ENCODE results near the gene STK32B.
"Not testable (repeated sequence)": the region's sequence is repeated elsewhere in the genome, so short reads cannot be mapped to it uniquely, and the experiment has no call there.

STK32B gene

GRCh38 chr4:5051278-5052203 is at the start of gene STK32B:
TSS of gene STK32B (plus strand) at chr4:5051480.
- DNase-seq (ENCODE audit: low read depth), result no peak

GRCh38 chr4:5001641-5002040 is 49.6 kb upstream of the STK32B start:
- not testable (repeated sequence) for DNase-seq (ENCODE audit: low read depth)

GRCh38 chr4:5003372-5003857 is 47.9 kb upstream of the STK32B start:
- DNase-seq (ENCODE audit: low read depth), result no peak

- no peak for DNase-seq (ENCODE audit: low read depth)
These were observed 47.4 kb upstream of the STK32B start for GRCh38 chr4:5003918-5004317.

- no peak for DNase-seq (ENCODE audit: low read depth)
These were observed 46.8 kb upstream of the STK32B start for GRCh38 chr4:5004496-5004895.

GRCh38 chr4:5006932-5007331 is 44.3 kb upstream of the STK32B start:
- DNase-seq (ENCODE audit: low read depth), result not testable (repeated sequence)

GRCh38 chr4:5009796-5010195 is 41.5 kb upstream of the STK32B start:
- no peak for DNase-seq (ENCODE audit: low read depth)

GRCh38 chr4:5010984-5011383 is 40.3 kb upstream of the STK32B start:
- DNase-seq (ENCODE audit: low read depth), result no peak

- no peak for DNase-seq (ENCODE audit: low read depth)
These were observed 38.9 kb upstream of the STK32B start for GRCh38 chr4:5012244-5012898.

- no peak for DNase-seq (ENCODE audit: low read depth)
These were observed 38.3 kb upstream of the STK32B start for GRCh38 chr4:5012958-5013357.

GRCh38 chr4:5014007-5014682 is 37.1 kb upstream of the STK32B start:
- DNase-seq (ENCODE audit: low read depth), result no peak

- DNase-seq (ENCODE audit: low read depth), result no peak
These were observed 33.2 kb upstream of the STK32B start for GRCh38 chr4:5018096-5018495.

GRCh38 chr4:5018603-5019002 is 32.7 kb upstream of the STK32B start:
- DNase-seq (ENCODE audit: low read depth), result no peak

- no peak for DNase-seq (ENCODE audit: low read depth)
These were observed 32.0 kb upstream of the STK32B start, which contains the start of gene CYTL1 for GRCh38 chr4:5019274-5019673. TSS of gene CYTL1 (minus strand) at chr4:5019458. CDS start at chr4:5019445, 13 bp downstream.

- DNase-seq (ENCODE audit: low read depth), result no peak
These were observed 31.5 kb upstream of the STK32B start for GRCh38 chr4:5019796-5020195.

GRCh38 chr4:5020341-5020740 is 30.9 kb upstream of the STK32B start:
- no peak for DNase-seq (ENCODE audit: low read depth)

GRCh38 chr4:5021546-5021945 is 29.7 kb upstream of the STK32B start:
- DNase-seq (ENCODE audit: low read depth), result no peak

GRCh38 chr4:5024673-5025072 is 26.6 kb upstream of the STK32B start:
- no peak for DNase-seq (ENCODE audit: low read depth)

- DNase-seq (ENCODE audit: low read depth), result no peak
These were observed 24.9 kb upstream of the STK32B start for GRCh38 chr4:5026371-5026770.

GRCh38 chr4:5027346-5027745 is 23.9 kb upstream of the STK32B start:
- DNase-seq (ENCODE audit: low read depth), result no peak

- no peak for DNase-seq (ENCODE audit: low read depth)
These were observed 22.8 kb upstream of the STK32B start for GRCh38 chr4:5028480-5028879.

- no peak for DNase-seq (ENCODE audit: low read depth)
These were observed 21.8 kb upstream of the STK32B start for GRCh38 chr4:5029447-5029846.

GRCh38 chr4:5030221-5030620 is 21.1 kb upstream of the STK32B start:
- no peak for DNase-seq (ENCODE audit: low read depth)
